GM12878 (cell line): ENCODE results near the gene ZNF202.

ENCODE experiments used
- CTCF ChIP-seq, 3 experiments: IDR thresholded peaks in 2 of 3; conservative IDR thresholded peaks in 1 of 3; 2 replicates each; pipeline ENCODE4 v1.5.1; 2011; ENCODE audit warnings: low read depth in 3 of 3, low read length in 3 of 3, mild to moderate bottlenecking in 3 of 3, control low read depth in 2 of 3, moderate library complexity in 2 of 3, inconsistent platforms in 1 of 3, mixed read lengths in 1 of 3; ENCODE audit not compliant: control insufficient read depth in 2 of 3, insufficient read depth in 1 of 3; ENCODE audit errors: extremely low read depth in 1 of 3
- DPF2 ChIP-seq: fragments of 450-650 bp; IDR thresholded peaks from 2 replicates; pipeline ENCODE4 v1.6.1; 2017; ENCODE audit warnings: mild to moderate bottlenecking
- EGR1 ChIP-seq, 2 experiments: IDR thresholded peaks; 1 replicate in 1 of 2; 2 replicates in 1 of 2; pipeline ENCODE4 v1.6.1; 2011 to 2012; ENCODE audit warnings: low read depth in 2 of 2, low read length in 2 of 2, borderline replicate concordance in 1 of 2, mild to moderate bottlenecking in 1 of 2, moderate library complexity in 1 of 2
- POLR2A ChIP-seq: IDR thresholded peaks from 2 replicates; pipeline ENCODE4 v1.6.1; 2011; ENCODE audit warnings: low read depth, mild to moderate bottlenecking, low read length
- RCOR1 ChIP-seq: conservative IDR thresholded peaks from 2 replicates; pipeline ENCODE4 v1.6.1; 2012; ENCODE audit warnings: low read depth, low read length, improper control_type of control experiment
- RELA ChIP-seq: fragments of 450-650 bp; IDR thresholded peaks from 2 replicates; pipeline ENCODE4 v1.8.0; 2014; ENCODE audit warnings: borderline replicate concordance; ENCODE audit not compliant: partially characterized antibody
- USF2 ChIP-seq: IDR thresholded peaks from 2 replicates; pipeline ENCODE4 v1.6.1; 2011; ENCODE audit warnings: low read depth, low read length, improper control_type of control experiment, borderline replicate concordance

- TF ChIP-seq CTCF (IDR thresholded peaks at IDR 0.05 in 2 of 3, conservative IDR thresholded peaks at IDR 0.05 in 1 of 3; ENCODE audit: control insufficient read depth in 2 of 3, extremely low read depth in 1 of 3, insufficient read depth in 1 of 3, low read depth in 3 of 3, low read length in 3 of 3) (no peak), DPF2 (no peak), EGR1 (IDR thresholded peaks at IDR 0.05; ENCODE audit: borderline replicate concordance in 1 of 2, low read depth in 2 of 2, low read length in 2 of 2) (no peak), POLR2A (no peak), RCOR1 (no peak), USF2 (no peak), RELA (no peak)
These were observed 31.6 kb upstream of the ZNF202 start for GRCh38 chr11:123773026-123773425.
